Measurements from ENCODE around the gene MCTP1.
"Not testable (repeated sequence)": the region's sequence is repeated elsewhere in the genome, so short reads cannot be mapped to it uniquely, and the experiment has no call there.

Gene MCTP1

GRCh38 chr5:94830520-94830919, 454.4 kb downstream of the MCTP1 start:
- no peak overlapping the region for H3K27ac ChIP-seq
- no peak for TF ChIP-seq ZFX (IDR thresholded peaks at IDR 0.05)
- TF ChIP-seq, protein P1, sequence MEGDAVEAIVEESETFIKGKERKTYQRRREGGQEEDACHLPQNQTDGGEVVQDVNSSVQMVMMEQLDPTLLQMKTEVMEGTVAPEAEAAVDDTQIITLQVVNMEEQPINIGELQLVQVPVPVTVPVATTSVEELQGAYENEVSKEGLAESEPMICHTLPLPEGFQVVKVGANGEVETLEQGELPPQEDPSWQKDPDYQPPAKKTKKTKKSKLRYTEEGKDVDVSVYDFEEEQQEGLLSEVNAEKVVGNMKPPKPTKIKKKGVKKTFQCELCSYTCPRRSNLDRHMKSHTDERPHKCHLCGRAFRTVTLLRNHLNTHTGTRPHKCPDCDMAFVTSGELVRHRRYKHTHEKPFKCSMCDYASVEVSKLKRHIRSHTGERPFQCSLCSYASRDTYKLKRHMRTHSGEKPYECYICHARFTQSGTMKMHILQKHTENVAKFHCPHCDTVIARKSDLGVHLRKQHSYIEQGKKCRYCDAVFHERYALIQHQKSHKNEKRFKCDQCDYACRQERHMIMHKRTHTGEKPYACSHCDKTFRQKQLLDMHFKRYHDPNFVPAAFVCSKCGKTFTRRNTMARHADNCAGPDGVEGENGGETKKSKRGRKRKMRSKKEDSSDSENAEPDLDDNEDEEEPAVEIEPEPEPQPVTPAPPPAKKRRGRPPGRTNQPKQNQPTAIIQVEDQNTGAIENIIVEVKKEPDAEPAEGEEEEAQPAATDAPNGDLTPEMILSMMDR (conservative IDR thresholded peaks at IDR 0.05) = peak; percentile 59

GRCh38 chr5:94828222-94828621, 456.7 kb downstream of the MCTP1 start:
- H3K27ac ChIP-seq = not testable (repeated sequence)

- H3K27ac ChIP-seq = no peak overlapping the region
- no peak for TF ChIP-seq ZFX (IDR thresholded peaks at IDR 0.05)
- TF ChIP-seq, protein P1 (conservative IDR thresholded peaks at IDR 0.05) = no peak
Observed at GRCh38 chr5:94820488-94820887, 464.4 kb downstream of the MCTP1 start.

GRCh38 chr5:94818904-94819303, 466.0 kb downstream of the MCTP1 start:
- no peak for TF ChIP-seq ZFX (IDR thresholded peaks at IDR 0.05)
- TF ChIP-seq, protein P1 (conservative IDR thresholded peaks at IDR 0.05) = no peak

GRCh38 chr5:94815313-94816039, 469.4 kb downstream of the MCTP1 start:
- no peak overlapping the region for H3K27ac ChIP-seq

More at GRCh38 chr5:94818904-94819303, 466.0 kb downstream of the MCTP1 start:
- no peak overlapping the region for H3K27ac ChIP-seq

DNA sequence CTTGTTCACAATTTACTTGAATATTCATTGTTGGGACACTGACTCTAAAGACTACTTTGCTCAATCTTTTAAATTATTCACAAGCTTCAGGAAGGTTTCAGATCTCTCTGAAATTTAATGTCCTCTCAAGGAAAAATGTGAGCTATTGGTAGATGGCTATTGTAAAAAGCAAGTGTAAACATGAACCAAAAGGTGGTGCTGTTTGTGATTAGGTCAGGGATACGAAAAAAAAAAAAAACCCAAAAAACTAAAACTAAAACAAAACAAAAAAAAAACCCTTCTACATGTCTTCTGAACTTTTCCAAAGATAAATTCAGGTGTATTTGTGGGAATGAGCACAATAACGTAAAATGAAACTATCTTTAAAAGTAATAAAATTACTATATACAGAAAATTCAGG, 472.7 kb downstream of the MCTP1 start:
- no peak overlapping the region for H3K27ac ChIP-seq
- TF ChIP-seq, protein P1 (conservative IDR thresholded peaks at IDR 0.05) = peak; percentile 25
- no peak for TF ChIP-seq ZFX (IDR thresholded peaks at IDR 0.05)

More at GRCh38 chr5:94815313-94816039, 469.4 kb downstream of the MCTP1 start:
- TF ChIP-seq, protein P1 (conservative IDR thresholded peaks at IDR 0.05) = no peak
- TF ChIP-seq ZFX (IDR thresholded peaks at IDR 0.05) = no peak

- TF ChIP-seq, protein P1 (conservative IDR thresholded peaks at IDR 0.05) = no peak
- no peak for TF ChIP-seq ZFX (IDR thresholded peaks at IDR 0.05)
- no peak overlapping the region for H3K27ac ChIP-seq
Observed at GRCh38 chr5:94811331-94811730, 473.6 kb downstream of the MCTP1 start.

GRCh38 chr5:94810877-94811276, 474.0 kb downstream of the MCTP1 start:
- no peak overlapping the region for H3K27ac ChIP-seq
- TF ChIP-seq, protein P1 (conservative IDR thresholded peaks at IDR 0.05) = no peak
- no peak for TF ChIP-seq ZFX (IDR thresholded peaks at IDR 0.05)
